ENCODE results near the gene FBP1.
"Not testable (repeated sequence)": the region's sequence is repeated elsewhere in the genome, so short reads cannot be mapped to it uniquely, and the experiment has no call there.

FBP1 gene

GRCh38 chr9:94611638-94612068 is 27.7 kb downstream of the FBP1 start:
- DNase-seq: no peak

GRCh38 chr9:94610181-94610606 is 29.1 kb downstream of the FBP1 start:
- DNase-seq: no peak

GRCh38 chr9:94607423-94607691 is 32.0 kb downstream of the FBP1 start:
- DNase-seq: no peak

- no peak for DNase-seq
These were observed 32.5 kb downstream of the FBP1 start for GRCh38 chr9:94606646-94607422.

- DNase-seq: no peak
These were observed 35.8 kb downstream of the FBP1 start for GRCh38 chr9:94603259-94604160.

- DNase-seq: no peak
These were observed 36.7 kb downstream of the FBP1 start for GRCh38 chr9:94602666-94603065.

GRCh38 chr9:94600715-94601114 is 38.6 kb downstream of the FBP1 start:
- DNase-seq: no peak

- DNase-seq: no peak
These were observed 39.1 kb downstream of the FBP1 start for GRCh38 chr9:94600258-94600657.

GRCh38 chr9:94599102-94599501 is 40.2 kb downstream of the FBP1 start:
- no peak for DNase-seq

GRCh38 chr9:94593459-94594345 is 45.6 kb downstream of the FBP1 start, which contains the start of gene FBP2:
Gene FBP2, minus strand, starts transcription at chr9:94593824. Its CDS starts 98 bp downstream, at chr9:94593726.
- no peak for DNase-seq

GRCh38 chr9:94592683-94593082 is 46.6 kb downstream of the FBP1 start:
- not testable (repeated sequence) for DNase-seq

GRCh38 chr9:94591876-94592275 is 47.4 kb downstream of the FBP1 start:
- no peak for DNase-seq

- DNase-seq: not testable (repeated sequence)
These were observed 48.2 kb downstream of the FBP1 start for GRCh38 chr9:94591046-94591545.

- DNase-seq: no peak
These were observed 50.6 kb downstream of the FBP1 start for GRCh38 chr9:94588681-94589080.

- no peak for DNase-seq
These were observed 52.5 kb downstream of the FBP1 start for GRCh38 chr9:94586814-94587213.

GRCh38 chr9:94586316-94586715 is 53.0 kb downstream of the FBP1 start:
- DNase-seq: no peak

GRCh38 chr9:94584555-94584954 is 54.8 kb downstream of the FBP1 start:
- no peak for DNase-seq

- no peak for DNase-seq
These were observed 57.6 kb downstream of the FBP1 start for GRCh38 chr9:94581728-94582127.

GRCh38 chr9:94577571-94577970 is 61.7 kb downstream of the FBP1 start:
- DNase-seq: no peak

GRCh38 chr9:94577036-94577435 is 62.3 kb downstream of the FBP1 start:
- DNase-seq: no peak

- no peak for DNase-seq
These were observed 63.2 kb downstream of the FBP1 start for GRCh38 chr9:94576131-94576530.

GRCh38 chr9:94568972-94569712 is 70.2 kb downstream of the FBP1 start:
- DNase-seq: no peak

All from SIG-M5 (cell line).